ENCODE results near the gene INO80C.

INO80C gene

DNA sequence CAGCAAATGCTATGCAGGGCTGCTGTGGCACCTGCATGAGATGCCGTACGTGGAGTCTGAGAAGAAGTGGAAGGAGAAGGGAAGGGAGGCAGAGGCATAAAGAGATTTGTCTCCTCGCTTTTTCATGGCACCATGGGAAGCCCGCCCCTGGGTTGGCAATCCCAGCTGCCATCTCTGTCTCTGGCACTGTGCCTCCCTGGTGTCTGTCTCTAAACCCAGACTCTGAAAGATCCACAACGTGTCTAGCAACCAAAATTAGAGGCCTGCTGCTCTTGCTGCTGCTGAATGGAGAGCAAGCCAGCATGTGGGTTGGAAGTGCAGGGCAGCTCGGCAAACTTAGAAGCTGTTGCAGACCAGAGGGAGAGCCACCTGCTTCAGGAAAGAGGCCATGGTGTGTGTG lies 53.1 kb downstream of the INO80C start:
- TF ChIP-seq, protein P1, sequence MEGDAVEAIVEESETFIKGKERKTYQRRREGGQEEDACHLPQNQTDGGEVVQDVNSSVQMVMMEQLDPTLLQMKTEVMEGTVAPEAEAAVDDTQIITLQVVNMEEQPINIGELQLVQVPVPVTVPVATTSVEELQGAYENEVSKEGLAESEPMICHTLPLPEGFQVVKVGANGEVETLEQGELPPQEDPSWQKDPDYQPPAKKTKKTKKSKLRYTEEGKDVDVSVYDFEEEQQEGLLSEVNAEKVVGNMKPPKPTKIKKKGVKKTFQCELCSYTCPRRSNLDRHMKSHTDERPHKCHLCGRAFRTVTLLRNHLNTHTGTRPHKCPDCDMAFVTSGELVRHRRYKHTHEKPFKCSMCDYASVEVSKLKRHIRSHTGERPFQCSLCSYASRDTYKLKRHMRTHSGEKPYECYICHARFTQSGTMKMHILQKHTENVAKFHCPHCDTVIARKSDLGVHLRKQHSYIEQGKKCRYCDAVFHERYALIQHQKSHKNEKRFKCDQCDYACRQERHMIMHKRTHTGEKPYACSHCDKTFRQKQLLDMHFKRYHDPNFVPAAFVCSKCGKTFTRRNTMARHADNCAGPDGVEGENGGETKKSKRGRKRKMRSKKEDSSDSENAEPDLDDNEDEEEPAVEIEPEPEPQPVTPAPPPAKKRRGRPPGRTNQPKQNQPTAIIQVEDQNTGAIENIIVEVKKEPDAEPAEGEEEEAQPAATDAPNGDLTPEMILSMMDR (IDR thresholded peaks at IDR 0.05; ENCODE audit: low read depth, low read length, missing control alignments) = no peak
- no peak for DNase-seq (ENCODE audit: extremely low read depth, low read depth)
- H3K4me3 ChIP-seq (replicated peaks; ENCODE audit: low read depth, low read length) = no peak overlapping the region

DNA sequence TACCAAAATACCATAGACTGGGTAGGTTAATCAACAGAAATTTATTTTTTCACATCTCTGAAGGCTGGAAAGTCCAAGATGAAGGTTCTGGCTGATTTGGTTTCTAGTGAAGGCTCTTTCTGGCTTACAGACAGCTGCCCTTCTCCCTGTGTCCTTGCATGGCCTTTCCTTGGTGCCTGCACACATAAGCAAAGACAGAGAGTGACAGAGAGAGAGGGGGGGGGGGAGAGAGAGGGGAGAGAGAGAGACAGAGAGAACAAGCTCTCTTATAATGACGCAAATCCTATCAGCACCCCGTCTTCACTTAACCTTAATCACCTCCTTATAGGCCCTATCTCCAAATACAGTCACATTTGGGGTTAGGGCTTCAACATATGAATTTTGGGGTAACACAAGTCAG lies 53.9 kb downstream of the INO80C start:
- TF ChIP-seq, protein P1 (IDR thresholded peaks at IDR 0.05; ENCODE audit: low read depth, low read length, missing control alignments) = no peak
- no peak overlapping the region for H3K4me3 ChIP-seq (replicated peaks; ENCODE audit: low read depth, low read length)
- no peak for DNase-seq (ENCODE audit: extremely low read depth, low read depth)

DNA sequence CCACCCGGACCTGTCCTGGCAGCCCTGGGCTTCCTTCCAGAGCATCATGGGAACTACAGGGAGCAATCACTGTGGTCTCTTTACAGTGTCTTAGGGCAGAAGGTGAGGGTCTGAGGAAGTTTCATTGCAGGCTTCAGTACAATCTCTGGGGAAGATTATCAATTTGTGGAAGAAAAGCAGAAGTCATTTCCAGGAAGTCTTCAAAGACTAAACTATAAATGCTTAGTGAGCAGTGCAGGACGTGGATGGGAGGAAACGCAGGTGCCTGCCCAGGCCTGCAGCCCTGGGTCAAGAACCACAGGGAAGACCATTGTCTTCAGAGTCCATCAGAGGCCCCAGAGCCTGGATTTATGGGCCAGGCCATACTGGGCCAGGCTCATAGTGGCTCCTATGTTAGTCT lies 54.3 kb downstream of the INO80C start:
- DNase-seq (ENCODE audit: extremely low read depth, low read depth) = no peak
- no peak overlapping the region for H3K4me3 ChIP-seq (replicated peaks; ENCODE audit: low read depth, low read length)

DNA sequence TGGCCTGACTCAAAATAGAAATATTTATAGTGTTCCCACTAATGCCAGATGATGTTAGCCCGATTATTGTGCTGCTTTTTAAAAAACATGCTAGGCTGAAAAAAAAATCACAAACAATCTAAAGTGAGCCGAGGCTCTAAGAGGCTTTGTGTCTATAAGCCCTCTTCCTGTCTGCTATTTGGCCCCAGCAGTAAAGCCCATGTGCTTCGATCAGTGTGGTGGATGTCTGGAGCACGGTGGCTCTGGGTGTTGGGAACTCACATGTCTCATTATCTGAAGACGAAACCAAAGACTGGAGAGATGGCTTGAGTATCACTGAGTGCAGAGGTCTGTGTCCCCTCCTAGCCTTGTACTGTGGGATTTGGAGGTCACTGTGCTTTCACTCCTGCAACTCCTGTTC lies 55.1 kb downstream of the INO80C start:
- TF ChIP-seq, protein P1 (IDR thresholded peaks at IDR 0.05; ENCODE audit: low read depth, low read length, missing control alignments) = no peak
- DNase-seq (ENCODE audit: extremely low read depth, low read depth) = no peak

More for the DNA sequence above, 54.3 kb downstream of the INO80C start:
- TF ChIP-seq, protein P1 (IDR thresholded peaks at IDR 0.05; ENCODE audit: low read depth, low read length, missing control alignments) = no peak

DNA sequence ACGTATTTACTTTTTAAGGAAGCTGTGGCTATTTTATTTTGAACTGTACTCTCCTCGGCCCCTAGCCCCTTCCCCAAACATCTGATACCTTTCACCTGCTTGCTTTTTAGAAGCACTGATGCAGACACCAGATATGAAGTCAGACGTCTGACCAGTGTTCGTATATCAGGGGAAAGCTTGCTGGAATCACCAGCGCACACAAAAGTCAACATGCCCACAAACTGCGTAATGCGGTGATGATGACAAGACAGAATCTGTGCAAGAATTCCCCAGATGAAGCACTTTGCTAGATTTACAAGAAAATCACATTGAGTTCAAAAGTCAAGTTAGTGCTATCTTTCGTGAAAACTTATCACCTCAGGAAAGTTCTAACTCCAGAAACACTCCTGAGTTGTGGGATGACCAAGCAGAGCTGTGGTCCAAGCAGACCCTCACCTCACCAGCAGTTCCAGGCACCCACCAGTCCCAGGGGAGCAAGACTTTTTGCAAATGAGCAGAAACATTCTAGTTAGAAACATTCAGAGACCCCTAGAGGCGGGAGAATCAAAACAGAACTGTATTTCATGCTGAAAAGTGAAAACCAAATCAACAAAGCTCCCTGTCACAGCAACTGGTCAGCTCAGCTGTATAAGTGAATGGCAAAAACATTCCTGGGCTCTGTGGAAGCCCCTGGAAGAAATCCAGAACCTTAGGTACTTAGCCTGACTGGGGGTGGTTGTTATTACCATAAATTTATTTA lies 55.7 kb downstream of the INO80C start:
- TF ChIP-seq, protein P1 (IDR thresholded peaks at IDR 0.05; ENCODE audit: low read depth, low read length, missing control alignments) = no peak
- DNase-seq (ENCODE audit: extremely low read depth, low read depth) = no peak
- no peak overlapping the region for H3K4me3 ChIP-seq (replicated peaks; ENCODE audit: low read depth, low read length)

More for the DNA sequence above, 55.1 kb downstream of the INO80C start:
- no peak overlapping the region for H3K4me3 ChIP-seq (replicated peaks; ENCODE audit: low read depth, low read length)

DNA sequence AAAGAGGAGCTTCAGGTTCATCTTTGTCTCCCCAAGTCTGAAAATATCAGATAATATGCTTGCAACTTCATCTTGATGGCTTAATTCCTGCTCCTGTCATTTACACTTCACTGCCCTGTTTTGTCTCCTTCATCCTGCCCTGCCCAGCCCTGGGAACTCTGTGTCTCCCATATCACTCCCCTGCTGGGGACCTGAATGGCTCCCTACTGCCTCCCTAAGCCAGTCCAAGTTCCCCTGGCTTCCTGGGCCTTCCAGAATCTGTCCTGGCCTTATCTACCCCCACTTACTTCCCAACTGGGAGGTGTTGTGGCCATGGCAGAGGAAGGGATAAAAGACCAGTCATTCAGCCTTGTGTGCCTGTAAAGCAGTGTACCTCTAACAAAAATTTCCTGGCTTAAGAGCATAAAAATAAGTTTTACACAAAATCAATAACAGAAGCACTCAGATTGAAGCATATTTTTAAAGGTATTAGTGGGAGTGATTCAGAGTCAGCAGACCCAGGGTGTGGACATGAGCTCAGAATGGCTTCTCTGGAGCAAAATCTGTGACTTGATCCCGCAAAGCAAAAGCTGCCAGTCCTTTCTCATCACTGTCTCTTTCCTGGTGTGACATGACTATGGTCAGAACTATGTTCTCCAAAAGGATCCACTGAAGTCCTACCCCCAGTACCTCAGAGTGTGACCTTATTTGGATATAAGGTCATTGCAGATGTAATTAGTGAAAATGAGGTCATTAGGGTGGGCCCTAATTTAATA lies 59.1 kb downstream of the INO80C start:
- TF ChIP-seq, protein P1 (IDR thresholded peaks at IDR 0.05; ENCODE audit: low read depth, low read length, missing control alignments) = no peak
- no peak overlapping the region for H3K4me3 ChIP-seq (replicated peaks; ENCODE audit: low read depth, low read length)
- no peak for DNase-seq (ENCODE audit: extremely low read depth, low read depth)
